Muscle of back (tissue), 11 donors: ENCODE measurements around the gene TNFRSF4. TPM values are rescaled to one million over a fixed set of nuclear protein-coding genes. Genes with fewer than 3 reads are reported as not detected.

Experiments
- DNase-seq, 3 donors: peaks; one replicate each; pipeline versions ENCODE4 v3.0.0 to v3.0.0-alpha.2; 2013
- polyA plus RNA-seq, 10 donors: library from polyadenylated mRNA; unstranded; fragments of 120-200 nt; gene quantifications; one replicate each; pipeline ENCODE4 v1.2.1, GENCODE V29; 2013; ENCODE audit not compliant: insufficient read length in 10 of 10

Gene TNFRSF4
- polyA plus RNA-seq, 10 donors, result 1.0 to 3.7 (median 2.0) TPM

DNA sequence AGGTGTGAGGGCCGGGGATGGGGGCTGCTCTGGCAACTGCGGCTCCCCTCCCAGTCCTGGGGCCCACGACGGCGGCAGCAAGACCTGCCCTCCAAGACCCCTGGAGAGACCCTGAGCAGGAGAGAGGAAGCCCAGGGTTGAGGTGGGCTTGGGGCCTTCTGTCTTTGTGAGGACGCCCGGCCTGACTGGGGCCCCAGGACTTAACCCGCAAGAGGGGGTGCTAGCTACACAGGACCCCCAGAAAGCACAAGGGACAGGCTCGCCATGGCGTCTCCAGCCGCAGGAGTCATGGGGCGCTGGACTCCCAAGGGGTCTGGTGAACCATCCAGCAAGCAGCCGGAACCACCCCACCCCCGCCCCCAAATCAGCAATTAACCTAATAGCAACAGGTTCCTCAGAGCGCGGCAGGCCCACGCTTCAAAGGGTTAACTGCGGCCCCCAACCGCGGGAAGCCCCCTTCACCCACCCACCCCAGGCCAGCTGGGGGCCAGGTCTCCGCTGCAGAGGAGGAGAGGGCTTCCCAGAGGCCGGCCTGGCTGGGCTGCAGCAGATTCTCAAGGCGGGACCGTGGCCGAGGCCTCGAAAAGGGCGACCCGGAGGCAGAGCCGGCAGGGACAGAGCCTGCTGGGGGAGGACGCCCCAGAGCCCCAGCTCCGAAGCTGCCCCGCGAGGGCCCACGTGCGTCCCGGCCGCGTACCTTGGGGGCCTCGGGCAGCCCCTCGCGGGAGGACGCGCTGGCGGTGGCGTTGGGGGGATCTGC is 32.0 kb upstream of the TNFRSF4 start:
- DNase-seq, result no peak

DNA sequence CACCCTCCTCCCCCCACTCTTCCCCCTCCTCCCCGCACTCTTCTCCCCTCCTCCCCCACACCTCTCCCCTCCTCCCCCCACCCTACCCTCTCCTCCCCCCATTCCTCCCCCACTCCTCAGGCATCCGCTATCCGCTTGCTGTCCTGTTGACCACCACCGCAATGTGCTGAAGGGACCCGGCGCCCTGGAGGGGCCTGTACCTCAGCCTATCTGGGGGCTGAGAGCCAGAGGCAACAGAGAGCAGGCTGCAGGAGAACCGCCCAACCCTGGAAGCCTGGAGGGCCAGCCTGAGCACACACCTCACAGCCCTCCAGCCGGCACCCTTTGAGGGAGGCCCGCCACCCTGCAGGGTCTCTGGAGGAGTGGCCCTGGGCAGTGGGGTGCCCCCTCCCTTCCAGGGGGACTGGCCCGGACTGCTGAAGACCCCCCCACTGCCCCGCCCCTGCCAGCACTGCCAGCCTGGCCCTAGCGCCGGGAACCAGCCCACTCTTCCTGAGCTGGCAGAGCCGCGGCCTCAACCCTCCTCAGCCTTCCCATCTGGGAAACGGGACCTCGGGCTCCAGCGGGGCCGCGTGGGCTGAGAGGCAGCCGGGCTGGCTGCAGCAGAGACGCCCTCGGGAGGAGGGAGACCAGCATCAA is 31.3 kb upstream of the TNFRSF4 start:
- DNase-seq, result no peak

DNA sequence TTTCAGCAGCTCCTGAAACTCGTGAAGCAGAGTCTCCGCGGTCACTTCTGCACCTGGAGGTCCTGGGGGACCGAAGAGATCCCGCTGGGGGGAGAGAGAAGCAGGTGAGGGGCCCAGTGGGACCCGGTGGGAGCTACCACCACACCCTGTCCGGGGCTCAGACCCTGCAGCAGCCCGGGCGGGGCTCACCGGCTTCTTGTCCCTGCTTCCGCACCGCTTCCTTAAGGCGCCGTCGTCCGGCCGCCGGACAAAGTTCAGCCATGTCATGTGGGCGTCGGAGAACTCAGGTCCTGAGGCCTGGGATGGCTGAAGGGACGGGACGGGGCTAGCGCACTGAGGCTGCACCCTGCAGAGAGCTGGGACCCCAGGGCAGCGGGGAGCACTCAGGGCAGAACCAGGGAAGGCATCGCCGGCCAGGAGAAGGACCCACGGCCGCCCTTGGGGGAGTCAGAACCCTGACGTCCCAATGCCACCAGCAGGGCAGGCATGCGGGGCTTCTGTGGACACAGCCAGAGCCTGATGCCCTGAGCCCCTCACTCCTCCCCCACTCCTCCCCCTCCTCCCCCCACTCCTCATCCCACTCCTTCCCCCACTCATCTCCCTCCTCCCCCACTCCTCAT is 30.3 kb upstream of the TNFRSF4 start:
- no peak for DNase-seq

DNA sequence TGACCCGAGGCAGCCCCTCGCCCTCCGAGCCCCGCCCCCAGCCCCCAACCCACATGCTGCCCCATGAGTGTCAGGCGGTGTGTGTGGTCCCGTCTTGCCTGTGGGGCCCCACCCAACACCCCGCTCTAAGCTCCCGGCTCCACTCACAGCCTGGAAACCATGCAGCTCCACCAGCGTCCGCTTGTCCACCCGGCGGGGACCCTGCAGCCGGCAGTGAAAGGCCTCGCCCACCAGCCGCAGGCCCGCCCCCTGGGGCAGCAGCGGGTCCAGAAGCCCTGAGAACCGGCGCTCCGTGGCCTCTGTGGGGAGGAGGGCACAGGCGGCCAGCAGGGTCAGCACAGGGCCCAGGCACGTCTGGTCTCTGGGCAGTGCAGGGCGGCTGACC is 29.8 kb upstream of the TNFRSF4 start:
- DNase-seq, result no peak

DNA sequence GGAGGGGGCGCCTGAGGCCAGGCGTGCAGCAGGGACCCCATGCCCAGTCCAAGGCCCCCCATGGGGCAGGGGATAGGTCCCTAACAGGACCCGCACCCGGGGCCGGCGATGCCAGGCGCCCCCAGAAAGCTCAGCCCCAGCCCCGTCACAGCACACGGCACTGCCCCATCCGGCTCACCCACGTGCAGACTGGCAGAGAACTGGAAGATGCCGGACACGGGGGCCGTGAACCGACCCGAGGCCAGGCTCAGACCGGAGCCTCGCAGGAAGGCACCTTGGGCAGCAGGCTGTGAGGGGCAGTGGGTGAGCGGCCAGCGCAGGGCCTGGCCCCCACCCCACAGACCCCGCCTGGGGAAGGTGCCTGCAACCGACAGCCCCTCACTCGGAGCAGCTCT is 29.3 kb upstream of the TNFRSF4 start:
- no peak for DNase-seq

DNA sequence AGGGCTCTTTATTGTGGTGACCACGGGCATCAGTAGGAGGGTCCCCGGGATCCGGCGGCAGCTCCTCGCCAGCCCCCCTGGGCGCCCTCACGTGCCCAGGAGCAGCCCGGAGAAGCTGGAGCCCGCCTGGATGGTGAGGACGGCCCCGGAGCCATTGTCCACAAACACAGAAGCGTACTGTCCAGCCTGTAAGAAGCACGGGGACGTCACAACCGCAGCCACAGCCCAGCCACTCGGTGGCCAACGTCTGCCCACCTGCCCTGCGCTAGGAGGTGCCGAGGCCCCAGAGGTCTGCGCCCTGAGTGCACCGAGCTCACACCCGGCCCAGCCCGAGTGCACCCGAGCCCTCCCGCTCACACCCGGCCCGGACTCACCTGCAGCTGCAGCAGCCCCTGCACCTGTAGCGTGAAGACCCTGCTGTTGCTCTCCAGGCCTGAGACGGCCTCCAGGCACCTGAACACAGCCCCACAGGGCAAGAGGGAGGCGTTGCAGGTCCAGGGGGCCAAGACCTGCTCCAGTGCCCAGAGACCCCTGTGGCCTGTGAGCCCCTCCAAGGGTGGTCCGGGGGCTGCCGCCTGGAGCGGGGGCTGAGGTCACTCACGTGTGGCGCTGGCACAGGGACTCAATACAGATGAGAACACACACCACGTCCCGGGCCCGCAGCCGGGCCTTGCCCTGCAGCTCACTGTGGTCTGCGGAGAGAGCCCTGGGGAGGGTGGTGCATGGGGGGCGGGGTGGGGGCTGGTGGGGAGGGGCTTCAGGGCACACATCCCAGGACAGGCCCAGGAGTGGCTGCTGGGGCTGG is 28.7 kb upstream of the TNFRSF4 start:
- DNase-seq, result no peak

DNA sequence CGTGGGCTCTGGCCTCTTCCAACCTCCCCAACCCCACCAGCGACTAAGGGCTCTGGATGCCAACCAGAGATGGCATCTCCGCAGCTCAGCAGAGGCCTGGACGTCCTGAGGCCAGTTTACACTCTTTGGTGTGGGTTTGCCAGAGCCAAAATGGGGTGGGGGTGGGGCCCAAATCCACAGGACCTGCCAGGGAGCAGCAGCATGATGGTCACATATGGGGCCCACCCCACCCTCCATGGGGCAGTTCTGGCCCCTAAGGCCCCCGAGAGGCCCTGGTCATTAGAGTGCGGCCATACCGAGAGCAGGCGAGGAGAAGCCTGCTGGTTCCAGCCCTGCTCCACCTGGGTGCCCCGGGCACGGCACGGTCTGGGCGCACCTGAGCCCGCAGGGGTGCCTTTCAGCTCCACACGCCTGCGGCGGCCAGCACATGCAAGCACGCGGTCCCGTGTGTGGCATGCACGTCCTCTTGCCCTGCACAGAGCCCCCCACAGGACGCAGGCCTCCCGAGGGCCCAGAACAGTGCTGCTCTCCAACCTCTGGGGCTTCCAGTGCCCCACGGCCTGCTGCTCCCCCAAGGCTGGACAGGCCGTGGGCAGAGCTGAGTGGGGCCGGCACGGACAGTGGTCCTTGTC is 27.8 kb upstream of the TNFRSF4 start:
- no peak for DNase-seq

DNA sequence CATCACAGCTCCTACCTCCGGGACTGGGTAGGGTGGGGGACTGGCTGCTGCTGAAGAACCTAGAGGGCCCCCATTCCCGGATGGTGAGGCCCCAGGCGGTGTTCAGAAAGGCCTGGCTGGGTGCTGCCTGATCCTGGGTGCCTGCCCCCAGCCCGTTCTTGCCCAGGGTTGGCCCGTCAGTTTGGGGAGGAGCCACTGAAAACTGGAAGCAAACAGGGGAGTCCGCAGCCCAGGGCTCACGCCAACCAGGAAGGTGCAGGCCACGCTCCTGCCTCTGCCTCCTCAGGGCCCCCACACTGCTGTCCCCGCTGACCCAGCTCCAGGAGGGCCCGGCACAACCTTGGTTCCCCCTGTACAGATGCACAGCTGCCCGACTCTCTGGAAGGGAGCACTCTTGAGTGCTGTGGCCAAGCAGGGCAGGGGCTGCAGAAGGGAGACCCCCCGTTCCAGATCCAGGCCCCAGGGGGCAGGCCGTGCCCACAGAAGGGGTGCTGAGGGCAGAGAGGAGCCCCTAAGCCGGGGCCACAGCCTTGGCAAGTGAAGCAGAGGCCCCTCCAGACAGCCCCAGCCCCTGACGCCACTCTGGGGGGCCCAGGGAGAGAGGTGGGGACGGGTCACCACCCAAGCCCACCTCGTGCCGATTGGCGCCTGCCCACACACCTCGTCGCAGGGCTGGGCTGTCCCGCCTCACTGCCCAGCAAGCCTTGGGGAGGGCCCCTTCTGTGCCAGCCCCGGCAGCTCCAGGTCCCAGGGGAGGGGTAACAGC is 27.1 kb upstream of the TNFRSF4 start:
- DNase-seq, result no peak

DNA sequence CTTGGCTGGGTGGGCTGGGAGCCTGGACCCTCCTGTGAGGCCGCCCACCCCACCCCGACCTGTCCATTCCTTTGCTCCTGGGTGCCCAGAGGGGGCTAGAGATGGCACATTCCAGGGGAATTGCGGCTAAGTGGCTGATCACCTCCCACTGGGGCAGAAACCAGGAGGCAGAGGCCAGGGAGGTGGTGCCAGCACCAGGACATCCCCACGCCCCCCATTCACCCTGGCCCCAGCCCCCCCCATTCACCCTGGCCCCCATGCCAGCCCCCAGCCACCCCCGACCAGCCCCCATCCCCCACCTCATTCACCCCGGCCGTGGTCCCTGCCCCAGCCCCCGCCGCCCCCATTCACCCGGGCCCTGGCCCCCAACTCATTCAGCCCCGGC is 26.4 kb upstream of the TNFRSF4 start:
- DNase-seq, result no peak

DNA sequence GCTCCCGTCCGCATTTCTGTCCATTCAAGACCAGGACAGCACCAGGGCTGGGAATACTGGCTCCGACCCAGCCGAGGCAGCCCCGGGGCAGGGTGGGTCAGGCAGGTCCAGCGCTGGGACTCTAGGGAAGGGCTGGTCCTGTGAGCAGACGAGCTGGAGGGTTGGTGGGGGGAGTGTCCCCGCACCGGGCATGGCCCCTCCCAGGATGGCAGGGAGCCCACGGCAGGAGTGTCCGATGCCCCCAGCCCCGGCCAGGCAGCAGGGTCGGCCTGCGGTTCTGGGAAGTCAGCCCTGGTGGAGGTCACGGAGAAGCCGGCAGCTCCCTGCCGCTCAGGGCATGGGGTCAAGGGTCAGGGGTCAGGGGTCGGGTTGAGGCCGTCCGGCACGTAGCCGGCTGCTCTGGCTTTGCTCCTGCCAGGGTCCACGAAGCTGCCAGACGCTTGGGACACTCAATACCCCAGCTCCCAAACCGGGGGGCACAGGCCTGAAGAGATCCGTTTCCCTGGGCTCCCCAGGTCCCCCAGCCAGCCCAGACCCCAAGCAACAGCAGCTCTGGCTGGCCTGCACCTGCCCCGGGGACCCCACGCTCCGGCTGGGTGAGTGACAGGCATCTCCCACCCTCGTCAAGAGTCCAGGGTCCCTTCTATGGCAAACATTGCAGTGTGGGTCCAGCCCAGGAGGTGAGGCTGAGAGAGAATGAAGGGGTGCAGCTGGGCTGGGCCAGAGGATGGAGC is 25.8 kb upstream of the TNFRSF4 start:
- DNase-seq, result no peak

DNA sequence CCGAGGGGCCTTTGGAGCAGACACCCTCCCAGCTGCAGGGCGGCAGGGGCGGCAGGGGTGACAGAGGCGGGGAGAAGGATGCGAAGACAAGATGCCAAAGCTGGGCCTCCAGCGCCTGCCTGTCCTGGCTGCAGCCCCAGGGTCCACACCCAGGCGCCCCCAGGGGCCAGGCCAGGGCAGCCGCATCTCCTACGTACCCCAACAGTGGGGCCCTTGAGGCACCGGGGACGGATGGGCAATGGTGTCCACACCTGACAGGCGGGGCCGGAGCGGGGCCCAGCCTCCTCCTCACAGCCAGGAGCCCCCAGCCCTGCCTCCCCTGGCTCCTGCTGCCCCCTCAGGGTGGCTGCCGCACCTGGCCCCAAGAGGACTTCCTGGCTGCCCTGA is 25.3 kb upstream of the TNFRSF4 start:
- no peak for DNase-seq

DNA sequence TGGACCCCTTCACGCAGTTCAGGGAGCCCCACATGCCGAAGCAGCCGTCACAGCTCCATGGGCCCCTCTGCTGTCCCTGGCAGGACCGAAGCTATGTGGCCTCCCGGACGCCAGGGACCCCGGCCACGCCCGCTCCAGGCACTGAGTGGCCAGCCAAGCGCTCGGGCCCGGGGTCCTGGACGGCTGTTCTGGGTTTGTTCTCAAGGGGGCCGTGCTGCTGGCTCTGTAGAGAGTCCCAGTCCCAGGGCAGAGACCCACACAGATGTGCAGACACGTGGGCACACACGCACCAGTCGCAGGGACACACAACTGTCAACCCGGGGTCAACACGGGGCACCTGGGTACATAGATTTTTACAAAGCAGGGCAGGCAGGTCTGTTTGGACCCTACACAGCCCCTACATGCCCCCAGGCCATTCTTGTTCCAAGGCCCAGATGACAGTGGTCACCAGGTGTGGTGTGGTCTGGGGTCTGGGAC is 24.8 kb upstream of the TNFRSF4 start:
- no peak for DNase-seq

DNA sequence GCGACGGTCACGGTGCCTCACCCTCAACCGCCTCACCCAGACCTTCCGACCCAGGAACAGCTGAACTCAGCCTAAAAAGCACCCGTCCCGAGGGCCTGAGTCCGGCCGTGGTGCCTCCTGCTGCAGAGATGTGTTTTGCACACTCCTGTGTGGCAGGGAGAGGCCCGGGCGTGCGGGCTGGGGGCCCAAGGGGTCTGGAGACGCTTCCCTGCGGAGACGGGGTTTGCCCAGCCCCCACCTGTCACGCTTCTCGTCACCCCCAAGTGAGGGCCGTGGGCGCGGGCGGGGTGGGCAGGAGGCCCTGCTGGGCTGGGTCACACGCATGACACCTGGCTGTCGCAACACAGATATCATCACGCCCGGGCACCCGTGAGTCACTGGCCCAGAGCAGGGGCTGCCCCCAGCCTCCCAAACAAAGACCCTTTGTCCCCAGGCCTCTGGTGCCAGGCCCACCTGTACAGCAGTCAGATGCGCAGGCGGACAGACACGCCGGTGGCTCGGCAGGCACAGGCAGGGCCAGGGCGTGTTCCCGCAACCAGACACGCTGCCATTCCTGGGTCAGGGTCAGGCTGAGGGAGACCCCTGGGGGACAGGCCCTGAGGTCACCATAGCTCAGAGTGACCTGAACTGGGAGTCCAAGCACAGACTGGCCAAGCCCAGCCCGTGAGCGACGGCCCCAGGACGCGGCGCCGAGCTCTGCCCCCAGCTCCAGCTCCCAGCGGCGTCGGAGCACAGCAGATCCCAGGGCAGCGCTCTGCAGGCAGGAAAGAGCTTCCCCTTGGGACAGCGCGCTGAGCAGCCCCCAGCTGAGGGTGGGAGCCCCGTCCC is 24.1 kb upstream of the TNFRSF4 start:
- no peak for DNase-seq

DNA sequence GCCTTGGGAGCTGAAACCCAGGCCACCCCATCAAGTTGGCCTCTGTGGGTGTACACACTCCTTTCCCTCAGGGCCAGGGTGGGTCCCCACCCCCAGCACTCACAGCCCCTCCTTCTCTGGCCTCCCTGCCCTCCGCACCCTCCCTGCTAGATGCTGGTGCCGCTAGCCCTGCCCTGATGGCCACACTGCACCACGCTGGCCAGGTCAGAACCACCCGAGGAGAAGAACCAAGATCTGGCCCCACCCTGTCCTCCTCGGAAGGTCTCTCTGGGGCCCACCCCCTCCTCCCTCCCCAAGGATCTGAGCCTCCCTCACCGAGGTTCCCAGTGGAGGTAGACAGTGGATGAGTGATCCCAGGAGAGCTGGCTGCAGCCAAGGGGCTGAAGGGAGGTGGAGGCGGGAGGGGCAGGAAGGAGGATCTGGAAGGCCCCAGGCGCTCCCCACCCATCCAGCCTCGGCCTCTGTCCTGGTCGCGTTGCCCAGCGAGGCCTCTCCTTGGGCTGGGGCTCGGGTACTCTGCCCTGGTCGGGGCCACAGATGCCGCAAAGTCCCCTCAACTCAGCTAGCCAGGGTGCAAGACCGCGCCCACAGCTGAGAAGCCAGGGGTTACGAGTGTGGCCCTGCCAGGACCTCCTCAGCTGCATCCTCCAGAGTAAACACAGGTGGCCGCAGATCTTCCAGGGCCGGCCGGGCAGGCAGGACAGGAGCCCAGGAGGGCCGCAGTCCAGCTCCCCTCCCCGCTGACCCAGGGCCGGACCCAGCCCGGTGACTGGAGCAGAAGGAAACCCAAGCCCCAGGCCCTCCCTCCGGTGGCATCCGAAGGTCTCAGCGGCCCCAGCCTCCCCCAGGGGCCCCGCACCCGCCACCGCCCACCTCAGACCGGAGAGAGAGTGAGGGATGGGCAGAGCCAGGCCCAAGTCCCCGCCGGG is 23.3 kb upstream of the TNFRSF4 start:
- peak in 1 of 3 donors; percentile 45 for DNase-seq

DNA sequence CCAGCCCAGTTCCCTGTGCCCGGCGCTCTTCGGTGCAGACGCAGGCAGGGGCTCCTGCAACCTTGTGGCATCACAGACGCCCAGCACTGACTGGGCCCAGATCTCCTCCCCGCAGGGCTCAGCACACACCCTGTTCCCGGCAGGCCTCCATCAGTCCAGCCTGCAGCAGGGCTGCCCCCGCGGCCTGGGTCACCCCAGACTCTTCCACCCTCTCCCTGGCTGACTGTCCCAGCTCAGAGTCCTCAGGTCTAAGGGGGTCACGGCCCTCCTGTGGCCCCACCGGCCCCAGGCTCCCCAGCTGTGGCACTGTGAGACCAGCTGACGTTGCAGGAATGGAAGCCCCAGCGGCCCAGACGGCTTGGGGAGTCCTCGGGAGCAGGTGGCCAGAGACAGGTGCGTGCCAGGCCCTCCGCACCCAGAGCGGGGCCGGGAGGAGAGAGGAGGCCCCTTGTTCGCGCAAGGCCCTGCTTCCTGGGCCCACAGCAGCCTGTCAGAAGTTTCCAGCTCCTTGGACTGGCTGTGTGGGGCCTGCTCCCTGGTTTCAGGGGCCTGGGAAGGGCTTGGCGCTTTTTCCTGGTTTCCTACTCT is 22.3 kb upstream of the TNFRSF4 start:
- DNase-seq, result peak in 1 of 3 donors; percentile 51

DNA sequence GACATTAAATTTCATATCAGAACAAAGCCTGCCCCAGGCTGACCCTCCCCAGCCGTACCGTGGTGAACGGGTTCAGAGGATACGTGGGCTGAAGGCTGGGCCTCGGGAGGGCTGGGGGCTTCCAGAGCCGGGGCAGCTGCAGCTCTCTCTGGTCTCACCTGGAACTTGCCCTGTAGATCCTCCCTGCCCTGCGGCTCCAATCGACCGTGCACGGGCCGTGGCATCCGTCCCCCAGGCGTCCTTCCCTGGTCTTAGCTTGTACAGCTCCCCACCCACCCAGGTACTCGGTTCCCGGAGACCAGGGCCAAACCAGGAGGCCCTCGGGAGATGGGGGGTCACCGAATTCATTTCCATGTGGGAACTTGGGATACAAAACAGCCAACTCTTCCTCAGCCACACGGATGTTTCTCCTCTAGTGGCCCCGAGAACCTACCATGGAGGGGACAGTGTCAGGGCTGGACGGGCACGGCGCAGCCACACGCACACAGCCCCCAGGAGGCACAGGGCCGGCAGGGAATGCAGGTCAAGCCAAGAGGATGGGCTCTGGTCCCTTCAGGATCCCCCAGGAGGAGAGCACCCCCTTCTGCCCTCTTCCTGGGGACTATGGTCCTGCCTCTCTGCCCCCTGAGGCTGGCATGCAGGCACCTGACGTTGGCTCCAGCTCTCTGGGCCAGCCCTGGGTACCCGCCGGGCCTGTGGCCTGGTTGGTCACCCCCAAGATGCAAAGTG is 21.2 kb upstream of the TNFRSF4 start:
- DNase-seq, result no peak

DNA sequence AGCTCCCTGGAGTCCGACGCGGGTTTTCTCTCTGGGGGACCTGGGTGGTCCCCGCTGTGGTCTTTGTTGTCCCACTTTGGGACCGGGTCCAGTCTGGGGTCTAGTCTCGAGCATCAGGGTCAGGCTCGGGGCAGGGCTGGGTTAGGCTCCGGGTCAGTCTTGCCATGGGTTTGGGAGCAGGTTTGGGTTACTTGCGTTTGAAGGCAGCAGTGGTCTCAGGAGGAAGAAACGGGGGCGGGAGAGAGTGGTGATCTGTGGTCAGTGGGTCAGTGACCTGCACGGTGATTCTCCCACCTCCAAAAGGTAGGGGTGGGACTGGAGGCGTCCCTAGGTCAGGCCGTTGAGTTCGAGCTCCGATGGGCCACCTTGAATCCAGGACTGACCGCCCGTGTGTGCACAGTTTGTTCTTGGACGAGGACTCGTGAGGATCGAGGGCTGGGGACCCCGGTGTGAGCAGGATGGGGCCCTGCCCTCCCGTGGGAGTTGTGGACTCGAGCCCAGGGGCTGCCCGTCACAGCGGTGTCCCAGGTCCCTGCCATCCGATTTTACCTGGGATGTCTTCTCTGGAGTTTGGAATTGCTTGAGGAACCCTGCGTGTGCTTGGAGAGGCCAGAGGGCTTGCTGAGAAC is 20.3 kb upstream of the TNFRSF4 start:
- DNase-seq, result no peak
